ENCODE measurements around the gene PCYT1B. TPM values are rescaled to one million over a fixed set of nuclear protein-coding genes. Genes with fewer than 3 reads are reported as not detected.

PCYT1B gene
- total RNA-seq = 1.0 TPM

DNA sequence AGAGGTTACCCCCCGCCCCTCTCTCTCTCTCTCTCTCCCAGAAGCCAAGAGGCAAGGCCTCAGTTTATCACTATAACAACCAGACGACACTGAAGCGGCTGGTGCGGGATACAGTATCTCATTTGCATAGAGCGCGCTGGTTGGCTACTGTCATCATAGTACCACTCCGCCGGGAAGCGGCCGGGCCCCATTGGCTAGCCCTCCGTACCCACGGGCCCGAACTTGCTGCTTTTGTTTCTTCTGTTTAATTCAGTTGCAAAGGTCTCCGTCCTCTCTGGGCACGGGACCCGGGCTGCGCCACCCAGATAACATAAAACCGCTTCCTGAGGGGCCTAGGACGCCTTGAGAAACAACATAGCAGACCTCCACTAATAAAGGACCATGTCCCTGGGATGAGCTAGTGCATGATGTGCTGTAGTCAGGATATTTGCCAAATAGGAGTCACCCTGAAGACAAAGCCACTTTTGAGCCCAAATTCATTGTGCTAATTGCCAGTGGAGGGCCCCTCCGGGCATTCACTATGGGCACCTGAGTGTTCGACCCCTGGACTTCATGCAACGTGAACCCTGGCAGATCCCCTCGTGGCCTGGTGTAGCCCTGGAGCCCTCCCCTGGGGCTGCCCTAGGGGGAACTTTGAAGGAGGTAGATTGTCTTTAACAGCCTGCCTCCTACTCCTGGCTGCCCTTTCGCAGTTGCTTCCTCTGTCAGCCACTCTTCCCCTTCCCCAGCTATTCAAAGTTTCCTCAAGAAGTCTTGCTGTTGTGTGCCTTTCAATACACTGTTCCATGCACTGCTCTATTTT is at the start of gene PCYT1B:
TSS of gene PCYT1B (minus strand) at position 91 of the 802 bp plus-strand sequence. CDS start 242 bp downstream, outside the sequence.
- Histone ChIP-seq H3K9ac (ENCODE audit: low read depth in 1 of 3, low read length in 3 of 3) (no peak within 1 kb of the TSS), H3K27ac (ENCODE audit: low read depth, low read length) (no peak within 1 kb of the TSS), H3K4me1 (ENCODE audit: control insufficient read depth in 3 of 3, insufficient read depth in 3 of 3, low read length in 3 of 3) (peaks cover 3 to 5% (median 4%) of the 10 kb centered on the region in 3 donors), H3K36me3 (ENCODE audit: control insufficient read depth in 3 of 3, insufficient read depth in 3 of 3, low read length in 3 of 3) (no peaks in the 10 kb centered on the region), H3K27me3 (ENCODE audit: control insufficient read depth in 3 of 3, insufficient read depth in 3 of 3, low read length in 3 of 3) (peaks cover 0 to 5% (median 0%) of the 10 kb centered on the region in 3 donors), H3K4me3 (ENCODE audit: low read length in 3 of 3) (peak within 1 kb of the TSS; percentile 45 to 60 (median 54)), H3K9me3 (ENCODE audit: control insufficient read depth in 3 of 3, low read length in 3 of 3) (no peaks in the 10 kb centered on the region)

DNA sequence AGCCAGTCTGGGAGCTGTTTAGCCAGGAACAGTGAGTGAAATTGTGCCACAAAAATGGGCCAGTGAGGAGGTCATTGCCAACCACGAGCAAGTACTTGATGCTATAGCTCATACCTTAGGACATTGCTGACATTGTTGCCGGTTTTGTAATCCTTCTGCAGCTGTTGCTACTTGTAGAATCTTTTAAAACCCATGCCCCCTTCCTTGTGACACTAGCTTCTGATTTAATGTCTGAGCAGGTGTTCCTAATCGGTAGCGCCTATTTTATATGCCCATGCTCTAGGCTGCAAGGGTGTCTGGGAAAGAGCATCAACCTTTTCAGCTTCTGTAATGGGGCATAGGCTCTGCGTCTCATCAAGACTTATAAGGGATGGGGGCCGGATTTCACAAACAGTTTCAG is 49.1 kb upstream of the PCYT1B start:
- Histone ChIP-seq H3K36me3 (ENCODE audit: control insufficient read depth in 3 of 3, insufficient read depth in 3 of 3, low read length in 3 of 3) (peaks cover 0 to 2% (median 0%) of the 10 kb centered on the region in 3 donors), H3K4me3 (ENCODE audit: low read length in 3 of 3) (no peak overlapping the region), H3K4me1 (ENCODE audit: control insufficient read depth in 3 of 3, insufficient read depth in 3 of 3, low read length in 3 of 3) (peaks cover 14 to 16% (median 16%) of the 10 kb centered on the region in 3 donors), H3K27me3 (ENCODE audit: control insufficient read depth in 3 of 3, insufficient read depth in 3 of 3, low read length in 3 of 3) (no peaks in the 10 kb centered on the region), H3K27ac (ENCODE audit: low read depth, low read length) (no peak overlapping the region), H3K9ac (ENCODE audit: low read depth in 1 of 3, low read length in 3 of 3) (no peak overlapping the region), H3K9me3 (ENCODE audit: control insufficient read depth in 3 of 3, low read length in 3 of 3) (no peaks in the 10 kb centered on the region)

DNA sequence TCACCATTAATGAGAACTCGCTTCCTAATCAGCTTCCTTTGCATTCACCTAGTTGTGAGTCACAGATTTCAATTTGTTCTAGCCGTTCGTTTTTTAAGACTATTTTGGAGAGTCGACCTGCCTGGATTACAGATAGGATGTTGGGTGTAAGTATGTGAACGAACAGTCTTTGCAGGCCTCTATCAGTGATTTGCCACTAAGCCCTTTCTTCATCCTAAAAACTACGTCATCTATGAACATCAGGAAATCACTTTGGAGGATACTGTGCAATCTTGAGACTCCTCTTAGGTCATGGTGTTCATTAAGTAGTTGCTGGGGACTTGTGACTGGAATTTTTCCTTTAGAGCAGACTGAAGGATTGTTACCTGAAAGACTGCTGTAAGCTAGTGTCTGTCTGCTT is 47.7 kb upstream of the PCYT1B start:
- Histone ChIP-seq H3K36me3 (ENCODE audit: control insufficient read depth in 3 of 3, insufficient read depth in 3 of 3, low read length in 3 of 3) (peaks cover 0 to under 1% (median 0%) of the 10 kb centered on the region in 3 donors), H3K9ac (ENCODE audit: low read depth in 1 of 3, low read length in 3 of 3) (peak overlapping the region in 1 of 3 donors; percentile 86), H3K27ac (ENCODE audit: low read depth, low read length) (no peak overlapping the region), H3K27me3 (ENCODE audit: control insufficient read depth in 3 of 3, insufficient read depth in 3 of 3, low read length in 3 of 3) (no peaks in the 10 kb centered on the region), H3K4me3 (ENCODE audit: low read length in 3 of 3) (peak overlapping the region; percentile 74 to 79 (median 74)), H3K9me3 (ENCODE audit: control insufficient read depth in 3 of 3, low read length in 3 of 3) (no peaks in the 10 kb centered on the region), H3K4me1 (ENCODE audit: control insufficient read depth in 3 of 3, insufficient read depth in 3 of 3, low read length in 3 of 3) (peaks cover 14 to 16% (median 16%) of the 10 kb centered on the region in 3 donors)

DNA sequence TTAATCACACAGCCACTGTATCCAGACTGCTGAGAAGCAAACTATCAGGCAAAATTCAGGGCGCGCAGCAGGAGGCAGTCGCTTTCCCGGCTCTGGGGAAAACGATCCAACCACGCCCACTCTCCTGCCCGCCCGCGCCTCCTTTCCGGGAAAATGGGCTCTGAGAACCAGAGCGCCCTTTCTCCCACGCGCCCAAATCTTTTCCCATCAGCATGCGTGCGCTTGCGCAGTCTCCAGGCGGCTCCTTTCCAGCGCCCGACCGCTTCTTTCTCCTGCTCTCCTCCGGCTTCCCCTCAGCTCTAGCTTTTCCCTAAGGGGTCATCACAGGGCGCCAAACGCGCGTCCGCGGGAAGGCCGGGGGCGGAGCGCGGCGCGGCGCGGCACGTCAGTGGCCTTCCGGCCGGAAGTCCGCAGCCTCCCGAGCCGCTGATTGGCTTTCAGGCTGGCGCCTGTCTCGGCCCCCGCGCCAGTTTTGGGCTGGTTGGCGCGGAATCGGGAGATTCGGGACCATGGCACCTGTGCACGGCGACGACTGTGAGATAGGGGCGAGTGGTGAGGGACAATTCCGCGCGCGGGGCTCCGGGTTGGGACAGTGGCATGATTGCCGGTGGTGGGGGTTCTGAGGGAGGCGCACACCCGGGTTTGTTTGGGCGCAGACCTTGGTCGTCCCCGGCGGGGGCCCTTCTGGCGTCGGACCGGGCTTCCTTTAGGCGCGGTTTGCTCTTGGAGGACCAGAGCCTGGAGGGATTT is 46.5 kb upstream of the PCYT1B start, which contains the start of gene POLA1:
TSS of gene POLA1 (plus strand) at position 466 of the 750 bp plus-strand sequence. CDS start at position 510, 44 bp downstream.
- Histone ChIP-seq H3K4me1 (ENCODE audit: control insufficient read depth in 3 of 3, insufficient read depth in 3 of 3, low read length in 3 of 3) (peaks cover 14 to 16% (median 16%) of the 10 kb centered on the region in 3 donors), H3K4me3 (ENCODE audit: low read length in 3 of 3) (peak within 1 kb of the TSS; percentile 74 to 79 (median 79))

DNA sequence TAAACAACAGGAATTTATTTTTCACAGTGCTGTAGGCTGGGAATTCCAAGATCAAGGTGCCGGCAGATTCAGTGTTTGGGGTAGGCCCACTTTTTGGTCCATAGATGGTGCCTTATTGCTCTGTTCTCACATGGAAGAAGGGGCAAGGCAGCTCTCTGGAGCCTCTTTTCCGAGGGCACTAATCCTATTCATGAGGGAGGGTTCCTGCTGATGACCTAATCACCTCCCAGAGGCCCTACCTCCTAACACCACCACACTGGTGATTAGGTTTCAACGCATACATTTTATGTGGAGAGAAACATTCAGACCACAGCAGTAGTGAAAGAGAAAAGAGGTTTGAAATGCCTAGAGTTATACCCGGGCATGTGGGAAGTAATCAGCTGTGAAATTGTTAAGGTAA is 45.2 kb upstream of the PCYT1B start:
- H3K9me3 ChIP-seq (ENCODE audit: control insufficient read depth in 3 of 3, low read length in 3 of 3) = no peaks in the 10 kb centered on the region
- no peak overlapping the region for H3K9ac ChIP-seq (ENCODE audit: low read depth in 1 of 3, low read length in 3 of 3)

More for the DNA sequence above, 46.5 kb upstream of the PCYT1B start, which contains the start of gene POLA1:
- Histone ChIP-seq H3K9me3 (ENCODE audit: control insufficient read depth in 3 of 3, low read length in 3 of 3) (no peaks in the 10 kb centered on the region), H3K27me3 (ENCODE audit: control insufficient read depth in 3 of 3, insufficient read depth in 3 of 3, low read length in 3 of 3) (no peaks in the 10 kb centered on the region), H3K27ac (ENCODE audit: low read depth, low read length) (peak within 1 kb of the TSS; percentile 81), H3K9ac (ENCODE audit: low read depth in 1 of 3, low read length in 3 of 3) (peak within 1 kb of the TSS; percentile 70 to 86 (median 78)), H3K36me3 (ENCODE audit: control insufficient read depth in 3 of 3, insufficient read depth in 3 of 3, low read length in 3 of 3) (no peaks in the 10 kb centered on the region)

DNA sequence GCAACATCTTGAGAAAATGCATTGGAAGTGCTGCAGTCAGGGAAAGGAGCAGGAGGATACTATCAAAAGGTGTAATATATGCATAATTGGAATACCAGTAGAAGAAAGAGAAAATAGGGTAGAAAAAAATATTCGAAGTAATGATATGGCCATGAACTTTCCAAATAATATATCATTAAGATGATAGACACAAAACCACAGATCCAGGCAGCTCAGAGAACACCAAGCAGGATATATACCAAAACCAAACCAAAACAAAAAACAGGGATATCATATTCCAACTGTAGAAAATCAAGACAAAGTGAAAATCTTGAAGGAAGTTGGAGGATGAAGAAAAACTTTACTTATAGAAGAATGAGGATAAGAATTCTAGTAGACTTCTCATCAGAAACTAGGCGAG is 36.9 kb upstream of the PCYT1B start:
- Histone ChIP-seq H3K36me3 (ENCODE audit: control insufficient read depth in 3 of 3, insufficient read depth in 3 of 3, low read length in 3 of 3) (no peaks in the 10 kb centered on the region), H3K9me3 (ENCODE audit: control insufficient read depth in 3 of 3, low read length in 3 of 3) (no peaks in the 10 kb centered on the region)

More for the DNA sequence above, 45.2 kb upstream of the PCYT1B start:
- H3K4me3 ChIP-seq (ENCODE audit: low read length in 3 of 3) = no peak overlapping the region
- peaks cover 14 to 16% (median 16%) of the 10 kb centered on the region in 3 donors for H3K4me1 ChIP-seq (ENCODE audit: control insufficient read depth in 3 of 3, insufficient read depth in 3 of 3, low read length in 3 of 3)
- H3K36me3 ChIP-seq (ENCODE audit: control insufficient read depth in 3 of 3, insufficient read depth in 3 of 3, low read length in 3 of 3) = no peaks in the 10 kb centered on the region
- no peak overlapping the region for H3K27ac ChIP-seq (ENCODE audit: low read depth, low read length)
- no peaks in the 10 kb centered on the region for H3K27me3 ChIP-seq (ENCODE audit: control insufficient read depth in 3 of 3, insufficient read depth in 3 of 3, low read length in 3 of 3)

DNA sequence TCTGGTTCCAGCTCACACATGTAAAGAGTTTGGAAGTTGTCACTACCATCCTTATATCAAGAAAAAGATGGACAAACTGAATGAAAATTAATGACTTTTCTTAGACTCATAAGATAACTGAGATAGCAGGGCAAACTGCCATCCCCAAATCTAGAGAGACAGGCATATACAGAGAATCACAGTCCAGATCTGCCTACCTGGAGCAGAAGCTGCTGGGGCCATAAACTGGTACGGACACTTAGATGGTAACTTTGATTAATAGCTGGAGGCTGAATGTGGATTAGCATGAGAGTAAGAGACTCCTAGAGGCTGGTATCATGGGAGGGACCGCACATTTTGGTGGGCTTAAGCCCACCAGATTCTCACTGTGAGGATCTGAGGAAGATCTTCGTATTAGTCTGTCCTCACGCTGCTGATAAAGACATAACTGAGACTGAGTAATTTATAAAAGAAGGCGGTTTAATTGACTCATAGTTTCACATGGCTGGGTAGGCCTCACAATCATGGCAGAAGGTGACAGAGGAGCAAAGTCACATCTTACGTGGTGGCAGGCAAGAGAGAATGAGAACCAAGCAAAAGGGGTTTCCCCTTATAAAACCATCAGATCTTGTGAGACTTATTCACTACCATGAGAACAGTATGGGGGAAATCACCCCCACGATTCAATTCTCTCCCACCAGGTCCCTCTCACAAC is 35.7 kb upstream of the PCYT1B start:
- no peak overlapping the region for H3K9ac ChIP-seq (ENCODE audit: low read depth in 1 of 3, low read length in 3 of 3)
- no peaks in the 10 kb centered on the region for H3K9me3 ChIP-seq (ENCODE audit: control insufficient read depth in 3 of 3, low read length in 3 of 3)
- no peaks in the 10 kb centered on the region for H3K4me1 ChIP-seq (ENCODE audit: control insufficient read depth in 3 of 3, insufficient read depth in 3 of 3, low read length in 3 of 3)
- no peak overlapping the region for H3K4me3 ChIP-seq (ENCODE audit: low read length in 3 of 3)
- H3K36me3 ChIP-seq (ENCODE audit: control insufficient read depth in 3 of 3, insufficient read depth in 3 of 3, low read length in 3 of 3) = no peaks in the 10 kb centered on the region
- H3K27ac ChIP-seq (ENCODE audit: low read depth, low read length) = no peak overlapping the region
- H3K27me3 ChIP-seq (ENCODE audit: control insufficient read depth in 3 of 3, insufficient read depth in 3 of 3, low read length in 3 of 3) = no peaks in the 10 kb centered on the region

More for the DNA sequence above, 36.9 kb upstream of the PCYT1B start:
- no peaks in the 10 kb centered on the region for H3K27me3 ChIP-seq (ENCODE audit: control insufficient read depth in 3 of 3, insufficient read depth in 3 of 3, low read length in 3 of 3)
- H3K4me3 ChIP-seq (ENCODE audit: low read length in 3 of 3) = no peak overlapping the region
- H3K9ac ChIP-seq (ENCODE audit: low read depth in 1 of 3, low read length in 3 of 3) = no peak overlapping the region
- no peaks in the 10 kb centered on the region for H3K4me1 ChIP-seq (ENCODE audit: control insufficient read depth in 3 of 3, insufficient read depth in 3 of 3, low read length in 3 of 3)
- H3K27ac ChIP-seq (ENCODE audit: low read depth, low read length) = no peak overlapping the region

DNA sequence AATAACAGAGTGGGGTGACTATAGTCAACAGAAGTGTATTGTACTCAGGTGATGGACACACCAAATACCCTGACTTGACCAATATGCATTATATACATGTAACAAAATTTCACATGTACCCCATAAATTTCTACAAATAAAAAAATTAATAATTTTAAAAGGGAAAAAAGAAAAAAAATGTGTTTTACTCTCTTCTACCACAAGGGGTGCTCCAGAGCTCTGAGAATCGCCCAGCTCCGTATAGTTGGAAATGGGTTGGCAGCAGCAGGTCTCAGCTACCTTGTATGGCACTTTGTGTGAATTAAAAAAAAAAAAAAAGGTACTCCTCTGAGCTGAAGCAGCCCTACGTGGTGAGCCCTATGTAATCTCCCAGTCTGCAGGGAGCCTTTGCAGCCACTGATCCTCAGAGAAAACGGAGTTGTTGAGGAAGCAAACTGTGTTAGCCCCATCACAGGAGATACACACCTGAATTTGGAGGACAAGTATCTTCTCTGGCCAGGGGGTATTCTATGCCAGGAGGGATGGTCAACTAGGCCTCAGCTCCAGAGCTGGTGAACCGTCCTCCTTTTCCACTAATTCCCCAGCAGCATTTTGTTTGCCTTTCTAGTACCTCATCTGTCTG is 29.4 kb upstream of the PCYT1B start:
- H3K27ac ChIP-seq (ENCODE audit: low read depth, low read length) = no peak overlapping the region
- no peak overlapping the region for H3K4me3 ChIP-seq (ENCODE audit: low read length in 3 of 3)
- H3K27me3 ChIP-seq (ENCODE audit: control insufficient read depth in 3 of 3, insufficient read depth in 3 of 3, low read length in 3 of 3) = no peaks in the 10 kb centered on the region
- no peaks in the 10 kb centered on the region for H3K4me1 ChIP-seq (ENCODE audit: control insufficient read depth in 3 of 3, insufficient read depth in 3 of 3, low read length in 3 of 3)
- no peak overlapping the region for H3K9ac ChIP-seq (ENCODE audit: low read depth in 1 of 3, low read length in 3 of 3)
- H3K9me3 ChIP-seq (ENCODE audit: control insufficient read depth in 3 of 3, low read length in 3 of 3) = no peaks in the 10 kb centered on the region
- H3K36me3 ChIP-seq (ENCODE audit: control insufficient read depth in 3 of 3, insufficient read depth in 3 of 3, low read length in 3 of 3) = no peaks in the 10 kb centered on the region

DNA sequence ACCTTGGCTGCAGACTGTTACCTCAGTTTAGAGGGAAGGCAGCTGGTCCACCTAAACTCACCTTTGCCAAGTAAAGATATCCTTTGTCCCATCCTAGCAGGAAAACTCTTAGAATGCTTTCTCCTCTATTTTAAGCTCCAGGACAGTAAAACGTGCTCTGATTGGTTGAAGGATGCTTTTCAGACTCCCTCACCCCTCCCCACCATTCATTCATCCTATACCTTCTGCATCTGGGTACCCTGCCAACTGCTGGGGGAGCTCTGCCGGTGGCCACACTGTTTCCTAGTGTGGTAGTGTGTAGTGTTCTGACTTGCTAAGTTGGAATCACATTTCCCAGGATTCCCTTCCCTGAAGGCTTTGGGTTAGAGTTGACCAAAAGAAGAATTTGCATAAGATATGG is 26.3 kb upstream of the PCYT1B start:
- H3K27me3 ChIP-seq (ENCODE audit: control insufficient read depth in 3 of 3, insufficient read depth in 3 of 3, low read length in 3 of 3) = no peaks in the 10 kb centered on the region
- no peaks in the 10 kb centered on the region for H3K9me3 ChIP-seq (ENCODE audit: control insufficient read depth in 3 of 3, low read length in 3 of 3)
- H3K4me3 ChIP-seq (ENCODE audit: low read length in 3 of 3) = no peak overlapping the region
- H3K27ac ChIP-seq (ENCODE audit: low read depth, low read length) = no peak overlapping the region
- no peaks in the 10 kb centered on the region for H3K36me3 ChIP-seq (ENCODE audit: control insufficient read depth in 3 of 3, insufficient read depth in 3 of 3, low read length in 3 of 3)
- no peak overlapping the region for H3K9ac ChIP-seq (ENCODE audit: low read depth in 1 of 3, low read length in 3 of 3)
- no peaks in the 10 kb centered on the region for H3K4me1 ChIP-seq (ENCODE audit: control insufficient read depth in 3 of 3, insufficient read depth in 3 of 3, low read length in 3 of 3)

Data from skeletal muscle tissue (tissue), 4 donors.